Fibroblast of lung (primary cell): Measurements from ENCODE around the gene SRGAP2C. TPM values are rescaled to one million over a fixed set of nuclear protein-coding genes. Genes with fewer than 3 reads are reported as not detected.
"Not testable (repeated sequence)": the region's sequence is repeated elsewhere in the genome, so short reads cannot be mapped to it uniquely, and the experiment has no call there.

Source experiments
- DNase-seq, 2 donors: peaks; one replicate each; pipeline versions ENCODE4 v3.0.0 to v3.0.0-alpha.2; 2010; ENCODE audit warnings: low read depth in 2 of 2
- H2AFZ ChIP-seq: 2 replicates; pipeline ENCODE4 v1.5.1; 2012; ENCODE audit warnings: low read length, control low read depth, inconsistent platforms
- H3K27ac ChIP-seq: 2 replicates; pipeline ENCODE4 v1.5.1; 2011; ENCODE audit warnings: low read length, control low read depth; ENCODE audit not compliant: insufficient read depth
- H3K27me3 ChIP-seq: 2 replicates; pipeline ENCODE4 v1.5.1; 2011; ENCODE audit warnings: mild to moderate bottlenecking, low read length; ENCODE audit not compliant: control insufficient read depth, insufficient read depth
- H3K36me3 ChIP-seq: 2 replicates; pipeline ENCODE4 v1.5.1; 2011; ENCODE audit warnings: low read length; ENCODE audit not compliant: control insufficient read depth, insufficient read depth
- H3K4me1 ChIP-seq: 2 replicates; pipeline ENCODE4 v1.5.1; 2011; ENCODE audit warnings: low read length; ENCODE audit not compliant: control insufficient read depth, insufficient read depth; ENCODE audit errors: extremely low read depth
- H3K4me2 ChIP-seq: 2 replicates; pipeline ENCODE4 v1.5.1; 2011; ENCODE audit warnings: low read length, control low read depth; ENCODE audit not compliant: insufficient read depth; ENCODE audit errors: extremely low read depth
- H3K4me3 ChIP-seq, 4 experiments: fragments of 200-600 bp in 1 of 4; sonication (generic) in 1 of 4; replicated peaks in 1 of 4; 2 replicates each; pipeline ENCODE4 v1.5.1; 2011 to 2016; ENCODE audit warnings: low read length in 4 of 4, low read depth in 3 of 4, mild to moderate bottlenecking in 3 of 4, control low read depth in 2 of 4, inconsistent platforms in 1 of 4, mixed read lengths in 1 of 4; ENCODE audit not compliant: insufficient read depth in 1 of 4; ENCODE audit errors: control extremely low read depth in 1 of 4
- H3K79me2 ChIP-seq: 2 replicates; pipeline ENCODE4 v1.5.1; 2012; ENCODE audit warnings: mild to moderate bottlenecking, low read length, inconsistent platforms; ENCODE audit not compliant: control insufficient read depth, insufficient read depth
- H3K9ac ChIP-seq: 2 replicates; pipeline ENCODE4 v1.5.1; 2011; ENCODE audit warnings: mild to moderate bottlenecking, low read length, control low read depth; ENCODE audit not compliant: insufficient read depth
- H3K9me3 ChIP-seq: 2 replicates; pipeline ENCODE4 v1.5.1; 2012; ENCODE audit warnings: low read depth, low read length; ENCODE audit not compliant: control insufficient read depth, insufficient read depth
- H4K20me1 ChIP-seq: 2 replicates; pipeline ENCODE4 v1.5.1; 2011; ENCODE audit warnings: low read length; ENCODE audit not compliant: control insufficient read depth, insufficient read depth; ENCODE audit errors: extremely low read depth
- polyA plus RNA-seq, 2 donors: library from polyadenylated mRNA; depleted of rRNA in 1 of 2; stranded (reverse) in 1 of 2; unstranded in 1 of 2; fragments of >200 nt; gene quantifications; 2 replicates each; pipeline ENCODE4 v1.2.1, GENCODE V29; 2011 to 2012; ENCODE audit warnings: missing spikeins in 1 of 2
- total RNA-seq: library from RNA; depleted of rRNA; stranded (reverse); fragments of >200 nt; gene quantifications from 2 replicates; pipeline ENCODE4 v1.2.1, GENCODE V29; 2014

SRGAP2C gene
- total and polyA plus RNA-seq, 2 donors (not counting 1 experiment from before 2014, with no cell fraction given), result 8.2 to 36.5 TPM

GRCh38 chr1:121271143-121271715 is 86.5 kb downstream of the SRGAP2C start:
- H3K27ac ChIP-seq, H2AFZ ChIP-seq, DNase-seq, H3K27me3 ChIP-seq, H3K79me2 ChIP-seq, H3K4me2 ChIP-seq, H3K36me3 ChIP-seq, H4K20me1 ChIP-seq, H3K4me1 ChIP-seq, H3K4me3 ChIP-seq, H3K9ac ChIP-seq, H3K9me3 ChIP-seq: not testable (repeated sequence)

GRCh38 chr1:121275435-121275834 is 90.7 kb downstream of the SRGAP2C start:
- not testable (repeated sequence) for H3K9ac ChIP-seq, H3K4me1 ChIP-seq, H3K27me3 ChIP-seq, H2AFZ ChIP-seq, H3K79me2 ChIP-seq, H4K20me1 ChIP-seq, H3K9me3 ChIP-seq, H3K36me3 ChIP-seq, H3K4me3 ChIP-seq, H3K27ac ChIP-seq, H3K4me2 ChIP-seq
- DNase-seq, result peak in 1 of 2 donors; percentile 32

GRCh38 chr1:121278202-121278601 is 93.4 kb downstream of the SRGAP2C start:
- not testable (repeated sequence) for H3K36me3 ChIP-seq, H4K20me1 ChIP-seq, H2AFZ ChIP-seq, H3K9ac ChIP-seq, H3K4me1 ChIP-seq, H3K9me3 ChIP-seq, DNase-seq, H3K4me3 ChIP-seq, H3K4me2 ChIP-seq, H3K79me2 ChIP-seq, H3K27ac ChIP-seq, H3K27me3 ChIP-seq

- H3K27ac ChIP-seq, H3K4me1 ChIP-seq, H3K4me3 ChIP-seq, H3K9me3 ChIP-seq, H3K79me2 ChIP-seq, H4K20me1 ChIP-seq, H3K9ac ChIP-seq, H3K27me3 ChIP-seq, H2AFZ ChIP-seq, H3K4me2 ChIP-seq, H3K36me3 ChIP-seq: not testable (repeated sequence)
- peak in 1 of 2 donors; percentile 0 for DNase-seq
Measured at GRCh38 chr1:121278777-121279547, 94.2 kb downstream of the SRGAP2C start.

DNA sequence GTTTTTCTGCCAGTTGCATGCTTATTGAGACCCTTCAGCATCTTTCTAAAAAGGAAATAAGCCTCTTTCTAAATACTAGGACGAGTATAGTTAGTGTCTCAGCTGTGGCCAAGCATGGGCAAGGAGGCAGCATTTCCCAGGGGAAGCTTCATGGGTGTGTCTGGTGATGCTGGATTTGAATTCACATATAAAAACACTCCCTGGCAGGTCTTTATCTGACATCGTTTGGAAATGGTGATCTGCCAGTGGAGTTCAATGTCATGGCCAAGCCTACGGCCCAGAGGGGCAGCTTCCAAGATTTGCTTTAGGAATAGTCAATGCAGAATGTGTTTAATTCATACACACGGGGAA is 94.7 kb downstream of the SRGAP2C start:
- not testable (repeated sequence) for DNase-seq, H3K9me3 ChIP-seq

DNA sequence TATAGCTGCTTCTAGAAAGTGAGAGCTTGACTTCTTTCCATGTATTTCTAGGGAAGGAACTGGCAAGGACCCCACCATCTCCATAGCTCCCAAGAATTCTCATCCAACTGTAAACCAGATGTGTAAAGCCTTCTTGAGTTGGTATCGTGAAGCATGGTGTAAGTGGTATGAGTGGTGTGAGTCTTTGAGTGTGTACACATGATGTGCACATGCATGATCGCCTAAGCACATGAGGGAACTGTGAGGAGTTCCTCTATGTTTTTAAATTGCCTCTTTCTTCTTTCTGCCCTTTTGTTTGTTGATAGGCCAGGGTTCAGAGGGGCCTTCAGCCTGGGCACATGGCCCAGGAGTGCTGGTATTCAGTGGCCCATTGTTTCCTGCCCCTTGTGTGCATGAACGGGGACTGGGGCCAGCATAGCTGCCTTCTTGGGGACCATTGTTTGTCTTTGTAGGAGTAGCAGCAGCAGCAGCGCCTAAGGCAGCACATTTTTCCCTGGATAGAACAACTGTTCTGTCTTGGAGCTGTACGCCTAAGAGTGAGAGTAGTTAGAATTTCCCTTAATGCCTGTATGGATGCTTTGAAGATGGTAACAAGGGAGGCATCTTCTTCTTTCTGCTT is 96.0 kb downstream of the SRGAP2C start:
- not testable (repeated sequence) for H3K4me2 ChIP-seq, DNase-seq, H3K79me2 ChIP-seq, H3K36me3 ChIP-seq, H3K9me3 ChIP-seq, H2AFZ ChIP-seq, H4K20me1 ChIP-seq, H3K9ac ChIP-seq, H3K27me3 ChIP-seq, H3K4me3 ChIP-seq, H3K27ac ChIP-seq, H3K4me1 ChIP-seq

More for the DNA sequence above, 94.7 kb downstream of the SRGAP2C start:
- not testable (repeated sequence) for H3K4me1 ChIP-seq, H3K27ac ChIP-seq, H2AFZ ChIP-seq, H3K27me3 ChIP-seq, H4K20me1 ChIP-seq, H3K4me2 ChIP-seq, H3K9ac ChIP-seq, H3K36me3 ChIP-seq, H3K79me2 ChIP-seq, H3K4me3 ChIP-seq
